H9 (cell line): ENCODE data around the gene WDR12. TPM values are rescaled to one million over a fixed set of nuclear protein-coding genes. Genes with fewer than 3 reads are reported as not detected.

Experiments used
- DNase-seq: peaks from one replicate; pipeline ENCODE4 v3.0.0-alpha.2; 2017
- H2AFZ ChIP-seq: one replicate; pipeline ENCODE4 v1.6.1; 2013; ENCODE audit warnings: mild to moderate bottlenecking, low read length, control low read depth, moderate library complexity
- H2AK5ac ChIP-seq: 2 replicates; pipeline ENCODE4 v1.6.1; 2013; ENCODE audit warnings: low read length, control low read depth, mixed read lengths; ENCODE audit not compliant: insufficient read length
- H2BK120ac ChIP-seq: one replicate; pipeline ENCODE4 v1.6.1; 2013; ENCODE audit warnings: low read depth, mild to moderate bottlenecking, low read length, control low read depth, inconsistent platforms; ENCODE audit not compliant: poor library complexity, severe bottlenecking
- H2BK12ac ChIP-seq: 2 replicates; pipeline ENCODE4 v1.6.1; 2013; ENCODE audit warnings: low read length, control low read depth, mixed read lengths, low read depth; ENCODE audit not compliant: insufficient read length
- H2BK15ac ChIP-seq: 2 replicates; pipeline ENCODE4 v1.6.1; 2013; ENCODE audit warnings: low read depth, low read length, control low read depth
- H2BK20ac ChIP-seq: one replicate; pipeline ENCODE4 v1.6.1; 2013; ENCODE audit warnings: low read depth, mild to moderate bottlenecking, low read length, control low read depth, inconsistent platforms; ENCODE audit not compliant: poor library complexity, severe bottlenecking
- H2BK5ac ChIP-seq: 2 replicates; pipeline ENCODE4 v1.6.1; 2013; ENCODE audit warnings: low read length, control low read depth, mixed read lengths; ENCODE audit not compliant: insufficient read length
- H3K14ac ChIP-seq: 2 replicates; pipeline ENCODE4 v1.6.1; 2013; ENCODE audit warnings: low read length, control low read depth; ENCODE audit not compliant: insufficient read depth
- H3K18ac ChIP-seq: 2 replicates; pipeline ENCODE4 v1.6.1; 2013; ENCODE audit warnings: low read depth, mild to moderate bottlenecking, mixed read lengths, low read length, control low read depth; ENCODE audit not compliant: insufficient read length
- H3K23ac ChIP-seq: 2 replicates; pipeline ENCODE4 v1.6.1; 2013; ENCODE audit warnings: low read length, control low read depth, mixed read lengths, low read depth; ENCODE audit not compliant: insufficient read length
- H3K23me2 ChIP-seq: 2 replicates; pipeline ENCODE4 v1.6.1; 2013; ENCODE audit warnings: low read depth, mild to moderate bottlenecking, mixed read lengths, low read length, control low read depth; ENCODE audit not compliant: insufficient read length, poor library complexity, severe bottlenecking
- H3K27ac ChIP-seq: 2 replicates; pipeline ENCODE4 v1.5.1; 2013; ENCODE audit warnings: low read length, control low read depth, mixed read lengths, low read depth; ENCODE audit not compliant: insufficient read length
- H3K27me3 ChIP-seq: 2 replicates; pipeline ENCODE4 v1.6.1; 2013; ENCODE audit warnings: low read length, control low read depth, inconsistent platforms; ENCODE audit not compliant: insufficient read depth
- H3K4ac ChIP-seq: 2 replicates; pipeline ENCODE4 v1.6.1; 2013; ENCODE audit warnings: low read depth, mild to moderate bottlenecking, control low read depth, inconsistent platforms, low read length, moderate library complexity
- H3K4me1 ChIP-seq: 2 replicates; pipeline ENCODE4 v1.6.1; 2013; ENCODE audit warnings: low read length, control low read depth, inconsistent platforms; ENCODE audit not compliant: insufficient read depth
- H3K4me2 ChIP-seq: 2 replicates; pipeline ENCODE4 v1.6.1; 2013; ENCODE audit warnings: low read length, control low read depth, mixed read lengths; ENCODE audit not compliant: insufficient read length, insufficient read depth
- H3K56ac ChIP-seq: 2 replicates; pipeline ENCODE4 v1.6.1; 2013; ENCODE audit warnings: low read depth, mild to moderate bottlenecking, mixed read lengths, low read length, control low read depth; ENCODE audit not compliant: insufficient read length
- H3K79me1 ChIP-seq: 2 replicates; pipeline ENCODE4 v1.6.1; 2013; ENCODE audit warnings: low read depth, mild to moderate bottlenecking, moderate library complexity, low read length, control low read depth, inconsistent platforms; ENCODE audit not compliant: insufficient read depth, poor library complexity, severe bottlenecking
- H3K79me2 ChIP-seq: 2 replicates; pipeline ENCODE4 v1.6.1; 2013; ENCODE audit warnings: low read length, control low read depth, inconsistent platforms; ENCODE audit not compliant: insufficient read depth
- H3K9ac ChIP-seq: 2 replicates; pipeline ENCODE4 v1.6.1; 2013; ENCODE audit warnings: low read length, control low read depth, mixed read lengths; ENCODE audit not compliant: insufficient read length; ENCODE audit errors: extremely low read depth
- H3K9me3 ChIP-seq: one replicate; pipeline ENCODE4 v1.6.1; 2013; ENCODE audit warnings: low read depth, low read length, inconsistent platforms; ENCODE audit not compliant: control insufficient read depth
- H3T11ph ChIP-seq: one replicate; pipeline ENCODE4 v1.6.1; 2013; ENCODE audit warnings: mild to moderate bottlenecking, low read length, control low read depth, inconsistent platforms
- H4K20me1 ChIP-seq: one replicate; pipeline ENCODE4 v1.6.1; 2013; ENCODE audit not compliant: control insufficient read depth, insufficient read length, insufficient read depth
- H4K5ac ChIP-seq: 2 replicates; pipeline ENCODE4 v1.6.1; 2013; ENCODE audit warnings: low read depth, mild to moderate bottlenecking, mixed read lengths, low read length, control low read depth; ENCODE audit not compliant: insufficient read length
- H4K8ac ChIP-seq: replicated peaks from 2 replicates; pipeline ENCODE4 v1.6.1; 2013; ENCODE audit warnings: low read length, control low read depth, mixed read lengths, low read depth; ENCODE audit not compliant: insufficient read length
- H4K91ac ChIP-seq: 2 replicates; pipeline ENCODE4 v1.6.1; 2013; ENCODE audit warnings: low read depth, mild to moderate bottlenecking, moderate library complexity, mixed read lengths, low read length, control low read depth; ENCODE audit not compliant: insufficient read length
- H3K27ac Mint-ChIP-seq, 3 experiments: 2 replicates in 2 of 3; 3 replicates in 1 of 3; pipeline ENCODE4 v1.8.0; 2020 to 2021; ENCODE audit warnings: mixed read lengths in 3 of 3, mild to moderate bottlenecking in 1 of 3, moderate library complexity in 1 of 3
- H3K27me3 Mint-ChIP-seq: 2 replicates; pipeline ENCODE4 v1.8.0; 2021; ENCODE audit warnings: low read depth, mild to moderate bottlenecking, moderate library complexity, mixed read lengths
- H3K36me3 Mint-ChIP-seq, 3 experiments: 2 replicates in 2 of 3; 3 replicates in 1 of 3; pipeline ENCODE4 v1.8.0; 2020 to 2021; ENCODE audit warnings: low read depth in 3 of 3, mixed read lengths in 3 of 3; ENCODE audit not compliant: insufficient read depth in 1 of 3
- H3K4me1 Mint-ChIP-seq, 2 experiments: 2 replicates each; pipeline ENCODE4 v1.8.0; 2020; ENCODE audit warnings: mixed read lengths in 2 of 2
- H3K4me3 Mint-ChIP-seq, 2 experiments: 2 replicates in 1 of 2; 3 replicates in 1 of 2; pipeline ENCODE4 v1.8.0; 2020 to 2021; ENCODE audit warnings: mild to moderate bottlenecking in 2 of 2, mixed read lengths in 2 of 2, moderate library complexity in 1 of 2
- H3K9me3 Mint-ChIP-seq, 2 experiments: 2 replicates in 1 of 2; 3 replicates in 1 of 2; pipeline ENCODE4 v1.8.0; 2020; ENCODE audit warnings: mild to moderate bottlenecking in 2 of 2, mixed read lengths in 2 of 2, moderate library complexity in 1 of 2
- CTCF ChIP-seq: fragments of 200-600 bp; sonication (generic); conservative IDR thresholded peaks from 3 replicates; pipeline ENCODE4 v1.8.0; 2021; ENCODE audit warnings: antibody characterized with exemption, mild to moderate bottlenecking
- WGBS: extraction: QIAGEN DNeasy Blood & Tissue Kit; methylation state at CpG from one replicate; pipeline ENCODE4 v1.1.7; 2013; ENCODE audit warnings: missing lambda C conversion rate, low lambda C conversion rate, mixed read lengths; ENCODE audit not compliant: insufficient read length; ENCODE audit errors: extremely low coverage; 5-methylcytosine and 5-hydroxymethylcytosine counted together
- long read RNA-seq: library from polyadenylated mRNA; unstranded; transcript quantifications from one replicate; pipeline ENCODE4 v2.0.0, GENCODE V29; 2020
- total RNA-seq: library from RNA; stranded (reverse); gene quantifications from 2 replicates; pipeline ENCODE4 v1.2.1, GENCODE V29; 2021

Gene WDR12
- total RNA-seq, result 129 and 135 TPM in 2 replicates
- long read RNA-seq, full-length matches to known transcripts, result 382 of 437 reads
- long read RNA-seq, partial matches to known transcripts, result 22 of 437 reads
- long read RNA-seq, other reads (novel, unspliced or antisense), result 33 of 437 reads

GRCh38 chr2:202911512-202912341, at the start of gene WDR12, which contains the start of gene CARF:
Gene WDR12 (minus strand): TSS chr2:202911673. CDS start chr2:202911476, 197 bp downstream.
Gene CARF (plus strand): TSS chr2:202912275. CDS start chr2:202941903, 29,628 bp downstream.
- Histone ChIP-seq H3K27me3 (no peaks in the 10 kb centered on the region), H3K27ac (peak within 1 kb of the TSS; percentile 79), H3K9me3 (no peaks in the 10 kb centered on the region), H3K4me1 (no peaks in the 10 kb centered on the region), H4K20me1 (no peaks in the 10 kb centered on the region), H3K79me1 (peaks cover 5% of the 10 kb centered on the region), H4K5ac (peak within 1 kb of the TSS; percentile 1), H4K8ac (no peak within 1 kb of the TSS), H3K4ac (no peak within 1 kb of the TSS), H2AFZ (peak within 1 kb of the TSS; percentile 99), H3K23ac (no peak within 1 kb of the TSS), H3K14ac (peak within 1 kb of the TSS; percentile 70; the same call in 1 of the 2 replicates), H3T11ph (no peak within 1 kb of the TSS), H2BK120ac (no peak within 1 kb of the TSS), H2AK5ac (no peak within 1 kb of the TSS), H2BK5ac (no peak within 1 kb of the TSS), H2BK20ac (no peak within 1 kb of the TSS), H3K56ac (no peak within 1 kb of the TSS), H3K4me2 (peak within 1 kb of the TSS; percentile 55), H3K18ac (peak within 1 kb of the TSS; percentile 56), H2BK12ac (no peak within 1 kb of the TSS), H3K79me2 (peaks cover 32% of the 10 kb centered on the region; the same call in 1 of the 2 replicates), H3K9ac (peak within 1 kb of the TSS; percentile 83), H3K23me2 (no peaks in the 10 kb centered on the region), H2BK15ac (no peak within 1 kb of the TSS), H4K91ac (no peak within 1 kb of the TSS)
- H3K36me3 Mint-ChIP-seq, result peaks cover 17 to 25% (median 19%) of the 10 kb centered on the region in 3 experiments
- H3K27ac Mint-ChIP-seq, result peak within 1 kb of the TSS; percentile 99
- TF ChIP-seq CTCF, result no peak
- H3K9me3 Mint-ChIP-seq, result no peaks in the 10 kb centered on the region
- H3K4me3 Mint-ChIP-seq, result peak within 1 kb of the TSS; percentile 99 to 100
- H3K27me3 Mint-ChIP-seq, result no peaks in the 10 kb centered on the region
- H3K4me1 Mint-ChIP-seq, result peaks cover 14 to 18% of the 10 kb centered on the region in 2 experiments; a peak in 3 of 4 replicates
- no CpG with 5 or more reads among the region's 39 CpGs for WGBS
- DNase-seq, result peak; percentile 92
